ENCODE measurements around the gene QSOX2. TPM values are rescaled to one million over a fixed set of nuclear protein-coding genes. Genes with fewer than 3 reads are reported as not detected.

The QSOX2 gene, protein sequence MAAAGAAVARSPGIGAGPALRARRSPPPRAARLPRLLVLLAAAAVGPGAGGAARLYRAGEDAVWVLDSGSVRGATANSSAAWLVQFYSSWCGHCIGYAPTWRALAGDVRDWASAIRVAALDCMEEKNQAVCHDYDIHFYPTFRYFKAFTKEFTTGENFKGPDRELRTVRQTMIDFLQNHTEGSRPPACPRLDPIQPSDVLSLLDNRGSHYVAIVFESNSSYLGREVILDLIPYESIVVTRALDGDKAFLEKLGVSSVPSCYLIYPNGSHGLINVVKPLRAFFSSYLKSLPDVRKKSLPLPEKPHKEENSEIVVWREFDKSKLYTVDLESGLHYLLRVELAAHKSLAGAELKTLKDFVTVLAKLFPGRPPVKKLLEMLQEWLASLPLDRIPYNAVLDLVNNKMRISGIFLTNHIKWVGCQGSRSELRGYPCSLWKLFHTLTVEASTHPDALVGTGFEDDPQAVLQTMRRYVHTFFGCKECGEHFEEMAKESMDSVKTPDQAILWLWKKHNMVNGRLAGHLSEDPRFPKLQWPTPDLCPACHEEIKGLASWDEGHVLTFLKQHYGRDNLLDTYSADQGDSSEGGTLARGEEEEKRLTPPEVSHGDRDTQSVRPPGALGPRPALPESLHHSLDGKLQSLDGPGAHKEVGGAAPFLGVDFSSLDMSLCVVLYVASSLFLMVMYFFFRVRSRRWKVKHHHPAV
- total RNA-seq (2014; rRNA removed; shearing (Covaris generic)) = 9.1 and 9.9 TPM in 2 replicates

DNA sequence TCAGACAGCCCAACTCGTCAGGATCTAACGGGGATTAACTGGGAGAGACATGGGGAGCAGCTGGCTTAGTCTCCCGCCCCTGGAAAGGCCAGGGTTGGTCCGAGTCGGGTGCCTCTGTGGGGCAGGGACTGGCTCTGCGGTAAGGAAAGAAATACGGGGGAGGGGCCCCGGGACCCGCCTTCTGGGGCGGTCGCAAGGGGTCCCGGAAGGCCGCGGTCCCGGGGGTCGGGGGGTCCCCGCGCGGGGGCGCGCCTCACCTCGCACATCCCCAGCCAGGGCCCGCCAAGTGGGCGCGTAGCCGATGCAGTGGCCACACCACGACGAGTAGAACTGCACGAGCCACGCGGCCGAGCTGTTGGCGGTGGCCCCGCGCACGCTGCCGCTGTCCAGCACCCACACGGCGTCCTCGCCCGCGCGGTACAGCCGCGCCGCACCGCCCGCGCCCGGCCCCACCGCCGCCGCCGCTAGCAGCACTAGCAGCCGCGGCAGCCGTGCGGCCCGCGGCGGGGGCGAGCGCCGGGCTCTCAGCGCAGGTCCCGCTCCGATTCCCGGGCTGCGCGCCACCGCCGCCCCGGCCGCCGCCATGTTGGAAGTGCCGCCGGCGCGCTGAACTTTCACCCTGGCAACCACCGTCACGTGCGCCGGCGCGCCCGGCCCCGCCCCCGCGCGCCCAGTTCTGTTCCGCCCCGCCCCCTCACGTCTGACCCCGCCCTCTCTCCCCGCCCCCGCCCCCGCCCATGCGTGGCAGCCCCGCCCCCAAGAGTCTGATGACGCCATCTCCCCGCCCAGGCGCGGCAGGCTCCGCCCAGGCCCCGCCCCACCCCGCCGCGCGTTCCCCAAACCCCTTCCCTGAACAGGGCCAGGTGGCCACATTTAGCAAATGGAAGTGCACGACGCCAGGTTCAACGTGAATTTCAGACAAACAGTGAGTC, at the start of gene QSOX2:
TSS of gene QSOX2 (minus strand) at position 594 of the 932 bp plus-strand sequence. CDS start at position 585, 9 bp downstream.
- peak; percentile 63 for DNase-seq (ENCODE audit: low read depth)

DNA sequence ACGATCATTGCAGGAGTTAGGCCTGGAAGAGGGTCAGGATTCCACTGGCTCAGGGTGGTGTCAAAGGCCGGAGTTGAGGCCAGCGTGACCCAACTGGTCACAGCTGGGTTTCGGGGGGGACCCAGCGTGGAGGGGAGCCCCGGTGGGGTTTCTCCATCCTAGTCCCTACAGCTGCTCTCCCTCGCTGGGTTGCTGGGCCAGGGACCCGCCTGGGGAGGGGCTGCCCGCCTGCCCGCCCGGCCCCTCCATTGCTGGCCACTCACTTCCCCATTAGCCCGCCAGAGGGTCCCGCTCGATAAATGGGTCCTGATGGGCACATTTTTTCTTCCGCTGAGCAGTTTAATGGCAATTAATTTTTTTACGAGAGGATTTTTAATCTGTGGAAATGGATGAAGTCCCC, 49.4 kb upstream of the QSOX2 start:
- no peak for DNase-seq (ENCODE audit: low read depth)

DNA sequence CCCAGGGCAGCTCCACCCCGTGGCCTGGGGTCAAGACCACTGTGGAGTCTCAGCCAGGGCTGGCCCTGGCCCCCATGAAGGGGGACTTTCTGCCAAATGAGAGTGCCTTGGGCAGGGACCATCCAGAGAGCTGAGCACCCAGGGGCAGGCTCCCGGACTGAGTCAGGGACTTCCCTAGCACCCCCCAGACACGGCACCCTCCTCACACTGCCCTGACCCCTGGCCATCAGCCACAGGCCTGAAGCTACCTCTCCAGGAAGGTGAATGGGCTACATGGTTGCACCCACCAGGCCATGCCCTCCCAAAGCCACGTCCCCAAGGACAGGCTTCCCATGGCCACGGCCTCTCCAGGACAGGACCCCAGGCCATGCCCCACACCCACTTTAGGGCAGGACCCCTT, 48.8 kb upstream of the QSOX2 start:
- DNase-seq (ENCODE audit: low read depth) = no peak

DNA sequence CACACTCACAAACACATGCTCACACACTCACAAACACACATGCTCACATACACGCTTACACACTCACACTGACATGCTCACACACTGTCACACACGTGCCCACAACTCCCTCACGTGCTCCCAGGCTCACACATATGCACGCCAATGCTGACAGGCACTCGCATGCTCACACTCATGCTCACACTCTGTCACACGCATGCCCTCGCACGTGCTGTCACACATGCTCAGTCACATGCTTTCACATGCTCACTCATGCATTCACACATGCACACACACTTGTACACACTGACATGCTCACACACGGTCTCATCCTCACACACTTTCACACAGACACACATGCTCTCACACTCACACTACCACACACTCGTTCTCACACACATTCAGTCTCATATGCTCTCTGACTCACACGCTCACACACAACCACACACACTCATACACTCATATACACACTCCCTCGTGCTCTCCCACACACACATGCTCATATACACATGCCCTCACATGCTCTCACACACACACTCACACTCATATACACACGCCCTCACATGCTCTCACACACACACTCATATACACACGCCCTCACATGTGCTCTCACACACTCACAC, 48.0 kb upstream of the QSOX2 start:
- DNase-seq (ENCODE audit: low read depth) = no peak

DNA sequence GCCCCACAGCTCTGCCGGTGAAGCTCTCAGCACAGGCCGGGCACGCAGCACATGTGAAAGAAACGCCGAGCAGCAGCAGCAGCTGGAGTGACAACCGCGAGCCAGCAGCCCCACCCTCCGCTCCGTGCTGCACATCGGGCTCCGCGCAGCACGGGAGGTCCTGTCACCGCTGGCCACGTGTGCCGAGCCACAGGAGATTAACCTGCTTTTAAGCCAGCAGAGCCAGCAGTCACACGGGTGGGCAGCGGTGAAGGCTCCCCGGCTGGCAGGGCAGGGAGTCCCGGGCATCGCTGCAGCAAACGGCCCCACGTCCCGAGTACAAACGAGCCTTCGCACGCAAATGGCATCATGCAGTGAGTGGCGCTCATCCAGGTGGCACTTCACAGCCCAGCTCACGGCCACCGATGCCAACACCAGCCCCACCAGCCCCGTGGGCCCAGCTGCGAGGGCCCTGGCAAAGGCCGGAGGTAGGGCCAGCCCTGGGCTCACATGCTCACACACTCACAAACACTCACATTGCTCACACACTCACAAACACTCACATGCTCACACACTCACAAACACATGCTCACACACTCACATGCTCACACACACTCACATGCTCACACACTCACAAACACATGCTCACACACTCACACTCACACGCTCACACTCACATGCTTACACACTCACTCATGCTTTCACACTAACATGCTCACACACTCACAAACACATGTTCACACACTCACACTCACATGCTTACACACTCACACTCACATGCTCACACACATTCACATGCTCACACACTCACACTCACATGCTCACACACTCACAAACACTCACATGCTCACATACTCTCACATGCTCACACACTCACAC, 47.2 kb upstream of the QSOX2 start:
- DNase-seq (ENCODE audit: low read depth) = no peak

DNA sequence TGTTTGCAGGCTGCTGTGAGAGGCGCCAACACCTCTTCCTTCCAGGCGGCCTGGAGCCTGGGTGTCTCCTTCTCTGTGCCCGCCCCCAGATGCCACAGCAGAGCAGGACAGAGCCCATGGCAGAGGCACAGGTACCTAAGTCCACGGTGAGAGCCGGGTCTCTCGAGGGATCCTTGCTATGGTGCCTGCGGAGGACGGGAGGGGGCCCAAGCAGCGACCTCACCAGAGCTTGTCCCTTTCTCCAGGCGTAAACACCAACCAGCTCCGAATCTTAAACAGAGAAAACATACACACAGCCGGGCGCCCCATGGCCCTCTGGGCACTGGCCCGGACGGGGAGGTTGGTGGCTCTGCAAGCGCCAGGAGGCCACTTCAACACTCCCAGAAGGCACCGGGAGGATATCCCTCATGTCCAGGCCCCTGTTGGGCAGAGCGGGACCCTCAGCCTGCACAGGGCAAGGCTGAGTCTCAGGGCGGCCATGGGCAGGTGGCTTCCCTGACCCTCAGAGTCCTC, 46.5 kb upstream of the QSOX2 start:
- no peak for DNase-seq (ENCODE audit: low read depth)

DNA sequence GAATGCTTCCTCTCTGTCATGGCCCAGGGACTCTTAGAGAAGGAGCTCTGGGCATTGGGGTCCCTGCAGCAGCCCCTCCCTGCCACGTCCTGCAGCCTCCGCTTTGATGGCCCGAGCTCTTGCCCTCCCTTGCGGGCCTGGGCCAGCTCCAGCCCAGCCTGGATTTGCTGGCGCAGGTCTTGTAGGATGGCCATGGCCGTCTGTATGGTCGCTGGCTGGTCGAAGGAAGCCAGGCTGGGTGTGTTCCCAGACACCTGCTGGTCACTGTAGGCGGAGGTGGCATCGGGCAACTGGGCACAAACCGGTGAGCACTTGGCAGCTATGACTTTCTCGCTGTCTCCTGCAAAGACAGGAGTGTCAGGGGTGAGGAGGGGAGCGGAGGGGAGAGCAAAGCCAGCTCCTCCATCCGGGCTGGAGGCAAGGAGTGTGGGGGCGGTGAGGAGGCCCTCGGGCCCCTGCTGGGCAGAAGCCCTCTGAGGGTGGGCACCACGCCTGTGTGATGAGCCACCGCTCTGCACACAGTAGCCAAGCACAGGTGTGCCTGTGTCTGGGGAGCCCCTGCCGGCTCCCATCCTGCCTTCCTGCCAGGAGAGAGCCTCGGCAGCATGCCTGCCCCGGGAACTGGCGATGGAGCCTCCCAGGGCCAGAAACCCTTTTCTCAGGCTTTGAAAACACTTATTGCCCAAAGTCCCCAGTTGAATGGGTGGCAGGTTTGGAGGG, 45.9 kb upstream of the QSOX2 start:
- no peak for DNase-seq (ENCODE audit: low read depth)

DNA sequence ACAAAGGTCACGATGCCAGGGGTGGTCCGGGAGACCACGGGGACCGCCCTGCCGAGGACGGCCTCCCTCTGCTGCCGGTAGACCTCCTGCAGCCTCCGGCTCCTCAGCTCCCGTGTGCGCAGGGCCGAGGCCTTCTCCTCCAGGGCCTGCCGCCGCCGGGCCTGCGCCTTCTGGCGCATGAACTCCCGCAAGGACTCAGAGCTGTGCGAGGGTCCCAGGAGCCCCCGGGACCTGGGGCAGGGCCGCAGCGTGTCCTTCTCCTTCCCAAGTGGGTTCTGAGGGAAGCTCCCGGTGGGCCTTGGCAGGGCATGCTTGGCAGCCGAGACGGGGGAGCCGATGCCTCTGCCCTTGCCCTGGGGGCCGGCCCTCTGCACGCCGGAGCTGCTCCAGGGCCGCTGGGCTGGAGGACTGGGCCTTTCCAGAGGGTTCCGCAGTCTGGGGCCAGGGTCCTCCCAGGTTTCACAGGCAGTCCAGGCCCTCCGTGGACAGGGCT, 44.9 kb upstream of the QSOX2 start:
- no peak for DNase-seq (ENCODE audit: low read depth)

DNA sequence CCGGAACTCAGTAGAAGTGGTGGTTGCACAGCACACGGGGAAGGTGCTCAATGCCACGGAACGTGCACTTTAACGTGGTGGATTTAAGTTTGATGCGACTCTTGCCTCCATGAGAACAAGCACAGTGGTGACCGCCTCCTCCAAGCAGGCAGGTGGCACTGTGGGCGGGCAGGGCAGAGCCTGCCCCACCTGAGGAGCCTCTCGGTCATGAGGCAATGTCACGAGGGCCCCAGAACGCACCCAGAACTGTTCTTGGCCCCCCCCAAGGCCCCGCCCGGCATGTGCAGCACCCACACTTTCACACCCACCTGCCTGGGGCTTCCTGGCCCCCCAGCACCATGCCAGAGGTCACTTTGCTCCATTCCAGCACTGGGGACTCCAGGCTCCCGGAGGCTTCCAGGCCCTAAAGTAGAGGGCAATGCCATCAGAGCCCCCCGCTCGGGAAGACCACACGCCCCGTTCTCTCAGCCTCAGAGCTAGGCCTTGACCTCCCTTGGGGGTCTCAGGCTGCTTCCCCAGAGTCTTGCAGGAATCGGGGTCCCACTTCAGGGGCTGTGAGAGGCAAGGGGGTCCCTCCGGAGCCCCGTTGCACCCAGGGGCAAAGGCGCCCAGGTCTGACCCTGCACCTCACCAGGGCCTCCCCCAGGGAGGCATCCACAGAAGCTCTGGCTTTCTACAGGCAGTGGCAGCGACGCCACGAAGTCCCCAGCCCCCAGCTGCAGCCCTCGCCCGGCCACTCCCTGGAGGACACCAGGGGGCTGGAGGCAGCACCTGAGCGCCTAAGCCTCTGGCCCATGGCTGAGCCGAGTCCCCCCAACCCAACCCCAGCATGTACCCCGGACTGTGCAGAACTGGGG, 44.3 kb upstream of the QSOX2 start:
- no peak for DNase-seq (ENCODE audit: low read depth)

DNA sequence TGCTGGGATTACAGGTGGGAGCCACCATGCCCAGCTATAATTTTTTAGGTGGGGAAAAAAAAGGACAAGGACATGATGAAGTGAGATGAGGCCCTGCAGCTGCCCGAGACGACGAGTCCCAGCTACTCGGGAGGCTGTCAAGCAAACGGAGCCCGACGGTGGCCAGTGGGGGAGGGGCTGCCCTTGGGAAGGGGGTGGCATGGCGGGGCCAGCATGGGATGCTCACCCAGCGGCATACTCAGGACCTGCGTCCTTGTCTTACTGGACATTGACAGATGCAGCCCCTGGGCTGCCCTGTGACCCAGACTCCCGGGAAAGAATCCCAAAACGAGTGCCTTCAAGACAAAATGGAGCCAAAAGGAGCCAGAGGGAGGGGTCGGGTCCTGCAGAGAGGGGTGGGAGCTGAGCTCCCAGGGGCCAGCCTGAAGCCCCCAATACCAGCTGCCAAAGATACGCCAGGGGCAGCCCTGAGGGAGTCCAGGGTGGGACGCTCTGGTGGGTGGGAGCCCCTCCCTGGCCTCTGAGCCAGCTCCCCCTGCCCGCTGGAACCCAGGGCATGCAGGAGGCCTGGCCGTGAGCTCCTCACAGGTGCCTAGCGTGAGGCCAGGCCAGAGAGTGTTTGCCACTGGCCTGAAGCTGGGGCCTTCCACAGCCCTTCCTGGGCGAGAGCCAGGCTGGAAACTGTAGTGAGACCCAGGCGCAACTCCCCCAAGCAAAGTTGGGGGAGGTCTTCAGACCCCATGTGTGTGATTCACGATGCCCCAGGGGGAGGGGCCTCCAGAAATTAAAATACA, 42.5 kb upstream of the QSOX2 start:
- no peak for DNase-seq (ENCODE audit: low read depth)

DNA sequence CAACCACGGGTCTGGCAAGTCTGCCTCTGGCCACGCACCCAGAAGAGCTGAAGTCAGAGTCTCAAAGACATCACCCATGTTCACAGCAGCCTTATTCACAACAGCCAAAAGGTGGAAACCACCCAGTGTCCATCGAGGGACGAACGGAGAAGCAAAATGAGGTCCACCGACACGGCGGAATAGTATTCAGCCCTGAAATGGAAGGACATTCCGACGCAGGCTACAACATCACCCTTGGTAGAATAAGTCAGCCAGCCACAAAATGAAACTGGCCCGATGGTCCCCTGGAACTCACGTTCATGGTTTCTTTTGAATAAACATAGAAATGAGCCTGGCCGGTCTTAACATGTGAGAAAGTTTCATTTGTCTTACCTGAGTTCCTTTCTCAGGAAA, 41.4 kb upstream of the QSOX2 start:
- no peak for DNase-seq (ENCODE audit: low read depth)

DNA sequence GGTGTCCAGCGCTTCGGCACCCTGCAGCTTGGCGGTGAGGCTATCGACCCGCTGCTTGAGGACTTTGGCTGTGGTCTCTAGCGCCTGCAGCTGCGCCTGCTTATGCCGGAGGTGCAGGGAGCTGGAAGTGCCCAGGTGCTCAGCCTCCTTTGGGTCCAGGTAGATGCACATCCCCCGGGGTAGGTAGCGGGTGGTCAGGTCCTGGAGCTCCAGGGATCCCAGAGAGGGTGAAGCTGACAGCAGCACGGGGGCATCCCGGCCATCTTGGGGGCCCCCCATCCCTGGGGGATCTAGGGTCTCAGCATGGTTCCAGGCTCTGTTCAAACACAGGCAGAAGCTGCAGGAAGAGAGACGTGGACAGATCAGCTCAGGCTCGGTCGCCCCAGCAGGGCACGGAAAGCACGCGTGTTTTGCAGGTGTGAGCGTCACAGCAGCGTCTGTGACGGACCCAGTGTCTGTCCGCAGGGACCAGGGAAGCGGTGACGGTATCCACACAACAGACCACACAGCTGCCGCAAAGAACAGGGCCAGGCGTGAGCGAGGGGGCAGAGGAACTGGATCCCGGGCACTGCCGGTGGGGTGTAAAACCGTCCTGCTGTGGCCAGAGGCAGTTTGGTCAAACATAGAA, 40.9 kb upstream of the QSOX2 start:
- no peak for DNase-seq (ENCODE audit: low read depth)

DNA sequence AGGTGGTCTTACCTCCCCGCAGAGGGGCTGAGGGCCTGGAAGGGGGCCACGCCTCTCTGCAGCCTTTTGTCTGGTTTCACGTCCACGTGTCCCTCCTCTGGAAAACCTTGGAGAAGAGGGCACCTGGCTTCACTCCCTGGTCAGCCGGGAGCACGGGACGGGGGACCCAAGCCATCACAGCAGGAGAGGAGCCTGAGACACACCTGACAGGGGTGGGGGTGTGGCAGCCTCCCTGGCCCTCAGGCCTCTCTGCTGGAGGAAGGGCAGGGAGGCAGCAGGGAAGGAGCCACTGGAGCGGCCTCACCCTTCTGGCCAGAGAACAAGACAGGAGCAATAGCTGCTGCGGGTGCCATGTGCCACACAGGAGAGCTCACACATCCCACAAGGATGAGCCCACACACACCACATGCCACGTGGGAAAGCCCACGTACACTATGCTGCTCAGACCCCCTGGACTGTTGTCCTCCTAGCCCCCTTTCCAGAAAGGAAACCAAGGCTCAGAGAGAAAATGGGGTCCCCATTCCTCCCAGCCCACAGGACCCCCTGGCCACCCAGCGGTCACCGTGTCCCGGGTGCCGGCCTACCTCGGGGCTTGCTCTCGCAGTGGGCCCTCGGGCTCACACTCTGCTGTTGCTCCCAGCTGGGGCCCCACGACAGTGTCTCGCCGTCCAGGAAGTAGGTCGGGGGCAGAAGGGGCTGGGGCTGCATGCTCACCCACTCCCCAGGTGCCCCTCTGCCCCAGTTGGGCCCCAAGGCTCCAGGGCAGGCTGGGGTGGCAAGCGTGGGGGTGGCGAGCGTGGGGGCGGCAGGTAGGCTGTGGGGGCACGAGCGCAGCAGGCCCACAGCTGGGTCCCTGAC, 40.1 kb upstream of the QSOX2 start:
- DNase-seq (ENCODE audit: low read depth) = no peak

DNA sequence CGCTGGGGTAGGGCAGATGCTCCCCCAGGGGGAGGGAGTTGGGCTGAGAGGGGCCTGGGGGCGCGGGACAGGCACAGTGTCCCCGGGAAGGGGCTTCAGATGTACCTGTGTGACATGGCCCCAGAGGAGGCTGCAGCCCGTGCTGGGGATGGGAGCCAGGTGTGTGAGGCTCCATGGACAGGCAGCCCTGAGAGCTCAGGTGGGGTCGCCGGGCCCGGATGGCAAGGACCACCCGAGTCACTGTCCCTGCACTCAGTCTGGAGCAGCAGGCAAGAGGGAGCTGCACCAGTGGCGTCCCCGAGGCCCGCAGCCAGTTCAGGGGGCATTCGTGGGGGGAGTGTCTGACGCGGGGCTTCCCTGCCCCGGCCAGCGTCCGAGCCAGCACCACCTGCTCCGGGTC, 39.3 kb upstream of the QSOX2 start:
- DNase-seq (ENCODE audit: low read depth) = no peak

DNA sequence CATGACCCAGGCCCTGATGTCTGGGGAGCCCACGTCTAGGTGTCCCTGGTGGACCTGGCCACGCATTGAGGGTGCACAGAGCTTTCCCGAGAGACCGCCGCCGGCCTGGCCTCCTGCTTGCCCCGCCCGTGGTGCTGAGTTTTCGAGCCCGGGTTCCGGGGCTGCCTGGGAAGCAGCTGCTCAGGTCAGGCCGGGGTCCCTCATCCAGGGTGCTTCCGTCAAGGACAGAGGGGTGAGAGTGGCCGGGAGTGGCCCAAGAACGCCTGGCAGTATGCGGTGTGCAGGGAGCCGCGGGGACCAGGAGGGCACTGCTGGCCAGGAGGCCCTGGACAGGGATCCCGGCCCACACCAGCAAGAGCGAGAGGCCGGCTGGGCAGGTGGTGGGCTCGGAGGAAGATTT, 38.7 kb upstream of the QSOX2 start:
- DNase-seq (ENCODE audit: low read depth) = no peak

All from RPMI7951 (cell line).